HG03159 (cell line): ENCODE measurements around the gene CDH23.

Experiments used
- ATAC-seq: cut with Tn5 transposase; IDR thresholded peaks from one replicate; pipeline ENCODE4 v1.9.1; 2021; ENCODE audit warnings: mild to moderate bottlenecking, moderate library complexity; ENCODE audit not compliant: unreplicated experiment

Gene CDH23

DNA sequence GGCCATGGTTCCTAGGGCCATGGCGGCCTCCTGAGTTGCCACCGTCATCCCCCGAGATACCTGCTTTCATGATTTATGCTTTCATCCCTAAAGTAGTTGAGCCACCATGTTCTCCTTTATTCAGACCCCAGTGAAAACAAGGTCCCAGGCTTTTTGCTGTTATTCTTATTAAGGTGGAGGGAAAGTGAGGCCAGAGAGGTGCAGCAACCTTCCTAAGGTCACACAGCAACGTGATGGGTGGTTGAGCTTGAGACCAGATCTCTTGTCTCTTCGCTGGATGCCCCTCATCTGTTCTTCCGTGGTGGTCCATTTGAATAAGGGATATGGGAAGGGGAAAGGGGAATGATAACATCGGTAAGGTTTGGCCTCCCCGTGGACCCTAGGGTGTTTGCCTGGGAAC lies 180.6 kb downstream of the CDH23 start:
- ATAC-seq: no peak

- ATAC-seq: no peak
Observed at GRCh38 chr10:71578069-71578468, 181.3 kb downstream of the CDH23 start.

GRCh38 chr10:71579668-71580067 lies 182.9 kb downstream of the CDH23 start:
- no peak for ATAC-seq

DNA sequence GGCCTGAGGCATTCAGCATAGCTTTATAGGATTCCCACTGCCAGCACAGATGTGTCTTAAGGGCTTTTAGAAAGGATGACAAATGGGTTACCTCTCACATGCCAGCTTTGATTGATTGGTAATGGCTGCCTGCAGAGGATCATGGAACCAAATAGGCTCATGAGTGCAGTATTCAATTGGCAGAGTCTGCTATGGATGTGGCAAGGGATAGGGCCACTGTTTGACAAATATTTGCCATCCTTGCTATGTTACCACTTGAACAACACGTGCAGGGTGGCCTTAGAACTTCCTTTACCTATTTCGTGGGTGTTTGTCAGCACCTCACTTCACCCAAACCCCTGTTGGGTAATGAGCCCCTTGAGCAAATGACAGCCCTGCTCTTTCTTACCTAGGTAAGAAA lies 183.7 kb downstream of the CDH23 start:
- ATAC-seq: no peak

DNA sequence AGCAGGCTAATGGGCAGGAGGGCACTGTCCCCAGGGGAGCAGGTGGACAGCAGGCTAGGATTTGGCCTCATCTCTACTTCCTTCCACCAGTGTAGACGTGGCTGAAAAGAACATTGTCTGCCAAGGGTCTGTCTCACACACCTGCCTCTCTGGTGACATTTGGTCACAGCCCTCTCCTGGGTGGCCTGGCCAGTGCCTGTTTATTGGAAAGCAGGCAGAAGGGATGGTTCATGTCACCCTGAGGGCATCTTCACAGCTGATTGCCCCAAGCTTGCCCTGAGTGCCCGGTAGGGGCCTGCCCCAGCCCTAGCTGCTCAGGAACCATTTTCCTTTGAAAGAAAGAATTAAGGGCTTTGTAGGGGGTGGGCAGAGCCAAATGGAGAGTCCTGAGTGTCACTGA lies 184.2 kb downstream of the CDH23 start:
- ATAC-seq: no peak

DNA sequence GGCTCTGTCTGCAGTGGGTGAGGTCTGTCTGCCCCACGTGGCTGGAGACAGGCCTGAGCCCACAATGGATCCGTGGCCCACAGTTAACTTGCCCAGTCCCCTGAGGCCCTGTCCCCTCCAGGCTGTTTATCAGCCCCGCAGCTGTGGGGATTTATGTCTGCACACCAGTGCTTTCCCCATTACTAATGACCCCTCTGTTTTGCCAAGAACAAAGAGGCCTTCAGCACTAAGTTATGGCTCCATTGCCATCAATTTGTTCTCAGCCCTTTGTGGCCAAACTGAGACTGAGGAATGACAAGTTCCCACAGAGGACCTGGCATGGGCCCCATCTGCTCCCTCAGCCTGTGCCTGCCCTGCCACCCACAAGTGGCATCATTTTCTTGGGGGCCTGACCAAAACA lies 184.7 kb downstream of the CDH23 start:
- no peak for ATAC-seq

DNA sequence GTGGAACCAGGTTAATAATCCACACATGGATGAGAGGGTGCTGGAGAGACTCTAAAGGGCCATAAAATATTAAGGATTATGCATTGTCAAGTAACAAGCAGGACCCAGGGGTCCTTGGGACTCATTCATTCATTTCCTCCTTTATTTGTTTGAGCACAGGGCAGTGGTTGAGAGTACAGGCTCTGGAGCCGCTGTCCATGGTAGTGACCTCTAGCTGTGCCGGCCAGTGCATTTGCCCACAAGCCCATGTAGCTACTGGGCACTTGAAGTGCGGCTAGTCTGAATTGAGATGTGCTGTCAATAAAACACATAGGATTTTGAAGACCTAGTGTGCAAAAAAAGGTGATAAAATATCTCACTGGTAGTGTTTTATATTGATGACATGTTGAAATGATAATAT lies 185.3 kb downstream of the CDH23 start:
- no peak for ATAC-seq

DNA sequence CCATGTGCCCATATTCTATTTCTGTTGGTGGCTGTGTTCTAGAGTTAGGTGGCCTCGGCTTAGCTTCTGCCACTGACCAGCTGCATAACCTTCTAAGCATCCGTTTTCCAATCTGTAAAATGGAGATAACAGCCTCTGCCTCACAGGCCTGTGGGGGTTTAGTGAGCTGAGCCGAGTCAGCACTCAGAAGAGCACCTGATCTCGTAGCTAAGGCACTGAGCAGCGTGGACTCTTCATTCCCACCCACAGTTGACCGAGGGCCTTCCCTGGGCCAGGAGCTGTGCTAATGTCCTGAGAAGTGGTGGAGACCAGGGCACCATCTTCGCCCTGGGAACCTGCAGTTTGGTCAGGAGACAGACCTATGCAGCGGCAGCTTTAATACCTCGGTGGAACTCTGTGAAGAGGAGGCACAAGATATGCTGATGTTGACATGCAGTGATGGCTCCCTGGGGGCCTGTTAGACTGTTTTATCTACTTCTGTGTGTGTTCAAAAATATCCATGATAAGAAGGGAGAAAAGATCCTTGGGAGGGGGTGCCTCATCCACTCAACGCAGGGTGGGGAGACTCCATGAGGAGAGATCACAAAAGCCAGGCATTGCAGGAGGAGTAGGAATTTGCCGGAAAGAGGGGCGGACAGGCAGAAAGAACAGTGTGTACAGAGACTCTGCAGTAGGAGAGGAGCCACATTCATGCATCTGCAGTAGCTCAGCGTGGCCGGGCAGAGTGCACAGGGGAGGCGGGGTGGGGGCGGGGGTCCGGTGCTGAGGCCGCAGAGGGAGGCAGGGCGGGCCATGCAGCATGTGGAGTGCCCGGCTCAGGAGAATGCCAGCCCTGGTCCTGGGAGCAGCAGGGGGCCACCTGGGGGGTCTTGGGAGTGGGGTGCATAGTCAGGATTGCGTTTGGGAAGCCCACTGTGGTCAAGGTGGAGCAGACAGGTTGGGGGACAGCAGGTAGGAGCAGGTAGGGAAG lies 186.1 kb downstream of the CDH23 start:
- ATAC-seq: no peak

DNA sequence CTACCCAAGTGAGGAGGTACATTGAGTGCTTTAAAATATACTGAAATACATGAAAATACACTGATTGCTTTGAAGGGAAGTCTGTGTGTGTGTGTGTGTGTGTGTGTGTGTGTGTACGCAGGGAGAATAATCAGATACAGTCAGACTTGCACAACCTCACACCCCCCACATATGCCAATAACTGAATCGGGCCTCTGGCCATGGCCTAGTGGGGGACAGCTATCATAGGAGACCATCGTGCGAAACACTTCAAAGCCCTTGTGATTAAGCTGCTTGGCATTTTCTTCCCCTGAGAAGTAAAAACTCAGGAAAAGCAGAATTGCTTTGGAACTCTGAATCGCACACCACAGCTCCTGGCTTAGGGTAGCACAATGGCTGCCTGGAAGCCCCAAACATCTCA lies 187.7 kb downstream of the CDH23 start:
- ATAC-seq: no peak

- no peak for ATAC-seq
Observed at GRCh38 chr10:71584902-71585563, 188.3 kb downstream of the CDH23 start.

- ATAC-seq: no peak
Observed at GRCh38 chr10:71585564-71586290, 189.0 kb downstream of the CDH23 start.

GRCh38 chr10:71587941-71588573 lies 191.3 kb downstream of the CDH23 start:
- ATAC-seq: no peak

GRCh38 chr10:71588685-71589084 lies 192.0 kb downstream of the CDH23 start:
- ATAC-seq: no peak

- no peak for ATAC-seq
Observed at GRCh38 chr10:71589617-71590551, 193.2 kb downstream of the CDH23 start.

GRCh38 chr10:71590781-71591350 lies 194.1 kb downstream of the CDH23 start:
- ATAC-seq: no peak

- ATAC-seq: no peak
Observed at GRCh38 chr10:71594934-71595571, 198.3 kb downstream of the CDH23 start.

DNA sequence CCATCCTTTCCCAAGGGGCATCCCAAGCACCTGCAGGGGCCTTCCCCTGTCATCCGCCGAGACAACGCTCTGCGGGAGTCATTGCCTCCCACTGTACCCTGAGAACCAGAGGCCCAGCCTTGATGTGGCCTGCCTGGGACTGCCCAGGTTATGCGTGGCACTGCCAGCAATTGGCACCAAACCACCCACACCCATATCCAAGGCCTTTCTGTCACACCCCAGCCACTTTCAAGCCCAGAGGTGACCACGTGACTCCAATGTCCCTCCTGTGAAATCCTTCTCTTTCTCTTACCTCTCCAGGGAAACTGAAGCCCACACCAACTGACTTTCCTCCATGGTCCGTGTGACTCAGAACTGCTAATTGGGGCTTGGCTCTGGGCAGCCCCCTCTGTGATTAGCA lies 198.9 kb downstream of the CDH23 start:
- ATAC-seq: no peak

- ATAC-seq: no peak
Observed at GRCh38 chr10:71596127-71596526, 199.4 kb downstream of the CDH23 start.

DNA sequence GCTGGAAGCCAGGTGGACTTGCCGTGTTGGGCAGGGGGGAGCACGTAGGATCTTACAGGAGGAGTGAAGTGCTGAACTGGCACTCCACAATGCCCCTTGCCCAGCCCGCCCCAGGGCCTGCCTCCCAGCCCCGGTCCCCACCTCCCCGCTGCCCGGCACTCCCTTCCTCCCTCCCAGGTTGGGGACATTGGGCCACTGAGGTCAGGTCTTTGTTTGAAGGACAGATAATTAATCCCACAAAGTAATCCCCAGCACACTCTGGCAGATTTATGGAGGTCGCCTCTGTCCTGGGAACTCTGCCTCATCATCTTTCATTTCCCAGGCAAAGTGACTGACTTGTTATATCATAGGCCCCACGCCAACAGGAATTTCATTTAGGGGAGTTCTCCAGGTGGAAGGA lies 200.0 kb downstream of the CDH23 start:
- ATAC-seq: no peak
